ENCODE measurements around the gene ACTN1.

- TF ChIP-seq TAF1 (IDR thresholded peaks at IDR 0.05; ENCODE audit: borderline replicate concordance, low read depth, low read length) (no peak), HDAC2 (IDR thresholded peaks at IDR 0.05) (no peak), TBL1XR1 (IDR thresholded peaks at IDR 0.05; ENCODE audit: low read depth, low read length) (no peak), CTCF (IDR thresholded peaks at IDR 0.05 in 2 of 3, conservative IDR thresholded peaks at IDR 0.05 in 1 of 3; ENCODE audit: control insufficient read depth in 2 of 3, extremely low read depth in 1 of 3, insufficient read depth in 1 of 3, low read depth in 3 of 3, low read length in 3 of 3) (no peak), ZBTB33 (IDR thresholded peaks at IDR 0.05) (no peak)
Measured at GRCh38 chr14:68828698-68829097, 150.4 kb downstream of the ACTN1 start.

All from GM12878 (cell line).